ENCODE measurements around the gene PDE6A.

DNA sequence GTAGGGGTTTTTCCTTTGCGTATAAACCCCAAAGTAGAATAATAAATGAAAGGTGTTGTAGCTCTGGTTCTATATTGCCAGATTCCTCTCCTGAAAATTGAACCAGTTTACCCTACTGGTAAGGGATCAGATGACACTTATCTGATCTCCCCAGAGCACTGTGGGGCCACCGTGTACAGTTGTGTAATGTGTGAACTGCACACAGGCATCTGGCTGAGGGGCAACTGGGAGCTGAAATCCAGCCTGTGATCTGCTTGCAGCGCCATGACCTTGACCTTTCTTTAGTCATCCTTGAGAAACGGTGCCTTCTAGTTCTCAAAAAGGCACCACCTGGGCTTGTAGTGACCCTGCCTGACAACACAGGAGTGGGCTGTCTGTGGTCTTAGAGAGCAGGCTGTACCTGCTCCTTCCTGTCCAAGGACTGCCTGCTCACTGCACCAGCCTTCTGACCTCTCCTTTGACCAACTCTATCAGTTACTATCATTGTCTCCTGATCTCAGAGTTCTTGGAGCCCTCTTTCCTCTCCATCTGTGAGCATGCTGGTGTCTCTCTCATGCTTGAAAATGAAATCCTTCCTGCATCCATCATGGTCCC, 40.2 kb downstream of the PDE6A start:
- TF ChIP-seq, protein P1, sequence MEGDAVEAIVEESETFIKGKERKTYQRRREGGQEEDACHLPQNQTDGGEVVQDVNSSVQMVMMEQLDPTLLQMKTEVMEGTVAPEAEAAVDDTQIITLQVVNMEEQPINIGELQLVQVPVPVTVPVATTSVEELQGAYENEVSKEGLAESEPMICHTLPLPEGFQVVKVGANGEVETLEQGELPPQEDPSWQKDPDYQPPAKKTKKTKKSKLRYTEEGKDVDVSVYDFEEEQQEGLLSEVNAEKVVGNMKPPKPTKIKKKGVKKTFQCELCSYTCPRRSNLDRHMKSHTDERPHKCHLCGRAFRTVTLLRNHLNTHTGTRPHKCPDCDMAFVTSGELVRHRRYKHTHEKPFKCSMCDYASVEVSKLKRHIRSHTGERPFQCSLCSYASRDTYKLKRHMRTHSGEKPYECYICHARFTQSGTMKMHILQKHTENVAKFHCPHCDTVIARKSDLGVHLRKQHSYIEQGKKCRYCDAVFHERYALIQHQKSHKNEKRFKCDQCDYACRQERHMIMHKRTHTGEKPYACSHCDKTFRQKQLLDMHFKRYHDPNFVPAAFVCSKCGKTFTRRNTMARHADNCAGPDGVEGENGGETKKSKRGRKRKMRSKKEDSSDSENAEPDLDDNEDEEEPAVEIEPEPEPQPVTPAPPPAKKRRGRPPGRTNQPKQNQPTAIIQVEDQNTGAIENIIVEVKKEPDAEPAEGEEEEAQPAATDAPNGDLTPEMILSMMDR (IDR thresholded peaks at IDR 0.05; ENCODE audit: low read depth, low read length), result no peak
- TF ChIP-seq EZH2phosphoT487 (IDR thresholded peaks at IDR 0.05; ENCODE audit: low read depth), result no peak
